GM12891 (cell line): ENCODE measurements around the gene TBR1.

Experiments used
- PAX5 ChIP-seq: IDR thresholded peaks from 2 replicates; pipeline ENCODE4 v1.6.1; 2011; ENCODE audit warnings: low read length, moderate library complexity, mild to moderate bottlenecking; ENCODE audit not compliant: insufficient read depth, severe bottlenecking
- POLR2A ChIP-seq: IDR thresholded peaks from 2 replicates; pipeline ENCODE4 v1.6.1; 2011; ENCODE audit warnings: low read depth, low read length, control low read depth
- POLR2AphosphoS5 ChIP-seq: IDR thresholded peaks from 2 replicates; pipeline ENCODE4 v1.6.1; 2011; ENCODE audit warnings: low read depth, low read length, control low read depth
- SPI1 ChIP-seq: IDR thresholded peaks from 2 replicates; pipeline ENCODE4 v1.6.1; 2011; ENCODE audit warnings: low read depth, low read length, control low read depth
- TAF1 ChIP-seq: IDR thresholded peaks from 2 replicates; pipeline ENCODE4 v1.6.1; 2011; ENCODE audit warnings: low read depth, low read length, control low read depth

DNA sequence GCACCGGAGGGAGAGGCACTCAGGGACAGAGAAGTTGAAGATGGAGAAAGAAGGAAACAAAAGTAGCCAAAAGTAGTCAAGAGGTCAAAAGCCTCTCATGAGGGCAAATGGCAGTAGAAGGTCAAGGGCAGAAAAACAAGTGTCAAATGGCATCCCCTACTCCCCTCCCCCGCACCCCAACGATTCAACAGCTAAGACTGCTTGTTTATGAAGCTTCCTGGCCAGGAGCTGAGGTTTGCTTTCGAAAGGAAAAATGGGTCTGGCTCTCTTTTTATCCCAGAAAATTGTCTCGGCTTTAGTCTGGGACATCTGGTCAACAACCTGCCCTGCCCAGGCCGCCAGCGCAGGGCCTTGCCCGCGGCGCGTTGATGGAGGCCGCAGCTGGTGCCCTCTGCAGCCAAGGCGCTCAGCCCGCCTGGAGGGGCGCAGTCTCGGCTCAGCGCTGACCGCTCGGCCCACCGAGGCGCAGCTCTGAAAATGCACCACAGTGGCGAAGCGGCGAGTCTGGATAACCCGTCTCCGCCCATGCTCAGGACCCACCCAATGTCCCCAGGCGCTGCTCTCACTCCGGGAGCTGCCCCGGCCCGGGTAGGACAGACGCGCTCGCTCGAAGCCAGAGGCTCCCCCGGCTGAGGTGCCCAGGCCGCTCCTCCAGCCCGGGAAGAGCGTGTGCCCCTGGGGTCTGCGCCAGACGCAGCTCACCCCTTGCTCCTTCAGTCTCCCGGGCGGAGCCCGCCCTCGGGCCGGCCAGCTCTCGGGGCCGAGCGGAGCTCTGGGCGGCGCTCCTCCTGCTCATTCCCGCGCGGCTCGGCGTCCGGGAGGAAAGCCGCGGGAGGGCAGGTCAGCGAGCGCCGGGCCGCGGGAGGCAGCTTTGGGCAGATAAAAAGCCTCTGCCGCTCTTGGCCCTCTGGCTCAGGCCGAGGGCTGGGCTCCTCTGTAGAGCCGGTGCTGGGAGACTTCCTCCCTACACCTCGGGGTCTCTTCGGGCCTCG lies 1.8 kb upstream of the TBR1 start:
- TF ChIP-seq POLR2A (no peak), POLR2AphosphoS5 (no peak), SPI1 (peak; percentile 31; the same call in 1 of the 2 replicates), TAF1 (no peak), PAX5 (no peak)
